BLaER1 (cell line): ENCODE data around the gene AHSG.
"Not testable (repeated sequence)": the region's sequence is repeated elsewhere in the genome, so short reads cannot be mapped to it uniquely, and the experiment has no call there.

Experiments
- H3K27ac ChIP-seq: shearing (Covaris generic); formaldehyde crosslinking; 2 replicates; pipeline ENCODE4 v1.8.1; 2022
- H3K27me3 ChIP-seq: shearing (Covaris generic); formaldehyde crosslinking; 2 replicates; pipeline ENCODE4 v1.8.1; 2022
- H3K36me3 ChIP-seq: shearing (Covaris generic); formaldehyde crosslinking; 2 replicates; pipeline ENCODE4 v1.8.1; 2022
- H3K4me1 ChIP-seq: shearing (Covaris generic); formaldehyde crosslinking; 2 replicates; pipeline ENCODE4 v1.8.1; 2022
- H3K4me2 ChIP-seq: shearing (Covaris generic); formaldehyde crosslinking; 2 replicates; pipeline ENCODE4 v1.8.1; 2022
- H3K4me3 ChIP-seq: shearing (Covaris generic); formaldehyde crosslinking; 2 replicates; pipeline ENCODE4 v1.8.1; 2022
- H3K9ac ChIP-seq: shearing (Covaris generic); formaldehyde crosslinking; 2 replicates; pipeline ENCODE4 v1.8.1; 2022
- H3K9me3 ChIP-seq: shearing (Covaris generic); formaldehyde crosslinking; 2 replicates; pipeline ENCODE4 v1.8.1; 2022
- H4K20me1 ChIP-seq: shearing (Covaris generic); formaldehyde crosslinking; 2 replicates; pipeline ENCODE4 v1.8.1; 2022
- Cebpa-rat ChIP-seq: shearing (Covaris generic); IDR thresholded peaks from 2 replicates; pipeline ENCODE4 v1.8.1; 2022

The AHSG gene

GRCh38 chr3:186626254-186626847 lies 13.5 kb downstream of the AHSG start:
- Histone ChIP-seq H3K36me3 (no peaks in the 10 kb centered on the region), H3K27ac (no peak overlapping the region), H3K4me3 (no peak overlapping the region), H3K4me2 (no peak overlapping the region), H3K4me1 (no peaks in the 10 kb centered on the region), H3K9me3 (no peaks in the 10 kb centered on the region), H4K20me1 (no peaks in the 10 kb centered on the region), H3K27me3 (no peaks in the 10 kb centered on the region), H3K9ac (no peak overlapping the region)
- no peak for TF ChIP-seq Cebpa-rat

GRCh38 chr3:186627852-186628414 lies 15.1 kb downstream of the AHSG start:
- no peak for TF ChIP-seq Cebpa-rat
- Histone ChIP-seq H3K36me3 (no peaks in the 10 kb centered on the region), H3K9ac (no peak overlapping the region), H3K4me2 (no peak overlapping the region), H3K27me3 (no peaks in the 10 kb centered on the region), H3K9me3 (no peaks in the 10 kb centered on the region), H3K4me1 (no peaks in the 10 kb centered on the region), H3K4me3 (no peak overlapping the region), H4K20me1 (no peaks in the 10 kb centered on the region), H3K27ac (no peak overlapping the region)

DNA sequence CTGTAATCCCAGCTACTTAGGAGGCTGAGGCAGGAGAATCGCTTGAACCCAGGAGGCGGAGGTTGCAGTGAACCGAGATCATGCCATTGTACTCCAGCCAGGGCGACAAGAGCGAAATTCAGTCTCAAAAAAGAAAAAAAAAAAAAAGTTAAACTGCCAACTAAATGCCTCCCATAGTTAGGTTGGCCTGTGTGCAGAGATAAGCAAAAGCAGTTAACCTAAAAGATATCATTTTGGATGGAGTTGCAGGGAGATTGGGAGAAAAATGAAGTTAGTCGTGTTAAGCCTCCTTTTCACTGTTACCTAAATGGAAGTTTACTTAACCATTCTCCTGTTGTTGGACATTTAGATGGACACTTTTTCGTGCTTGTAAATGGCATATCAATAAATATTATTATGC lies 15.9 kb downstream of the AHSG start:
- Histone ChIP-seq H3K4me1 (no peaks in the 10 kb centered on the region), H3K9ac (no peak overlapping the region), H3K27me3 (no peaks in the 10 kb centered on the region), H3K36me3 (no peaks in the 10 kb centered on the region), H3K9me3 (no peaks in the 10 kb centered on the region), H3K27ac (no peak overlapping the region), H3K4me2 (no peak overlapping the region), H3K4me3 (no peak overlapping the region), H4K20me1 (no peaks in the 10 kb centered on the region)
- no peak for TF ChIP-seq Cebpa-rat

DNA sequence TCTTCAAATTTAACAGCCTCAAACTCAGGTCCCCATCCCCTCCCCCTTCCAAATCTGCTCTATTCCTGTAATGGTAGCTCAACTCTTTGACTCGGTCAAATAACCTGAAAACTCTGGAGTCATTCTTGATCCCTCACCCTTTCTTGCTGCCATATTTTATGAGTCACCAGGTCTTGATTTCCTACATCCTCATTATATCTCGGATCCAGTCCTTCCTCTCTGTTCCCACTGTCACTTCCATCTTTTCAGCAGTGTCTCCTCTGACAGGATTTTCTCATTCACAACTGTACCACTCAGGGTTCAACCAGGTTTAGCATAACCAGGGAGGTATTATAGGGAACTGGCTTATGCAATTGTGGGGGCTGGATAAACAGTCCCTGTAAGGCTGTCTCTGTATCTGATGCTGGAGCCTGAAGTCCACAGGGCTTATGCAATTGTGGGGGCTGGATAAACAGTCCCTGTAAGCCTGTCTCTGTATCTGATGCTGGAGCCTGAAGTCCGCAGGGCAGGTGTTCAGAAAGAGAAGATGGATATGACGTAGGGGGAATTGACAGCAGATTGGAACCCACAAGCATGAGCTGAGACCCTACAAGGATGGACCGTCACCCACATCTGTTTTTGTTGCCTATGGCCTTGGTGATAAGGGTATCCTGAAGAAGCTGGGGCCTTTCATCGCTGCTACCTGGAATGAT lies 18.2 kb downstream of the AHSG start:
- Histone ChIP-seq H3K9me3 (no peaks in the 10 kb centered on the region), H3K27ac (no peak overlapping the region), H3K4me1 (no peaks in the 10 kb centered on the region), H3K9ac (no peak overlapping the region), H4K20me1 (no peaks in the 10 kb centered on the region), H3K27me3 (no peaks in the 10 kb centered on the region), H3K4me2 (no peak overlapping the region), H3K4me3 (no peak overlapping the region), H3K36me3 (no peaks in the 10 kb centered on the region)
- TF ChIP-seq Cebpa-rat = no peak

- Histone ChIP-seq H3K9ac (no peak overlapping the region), H3K27me3 (no peaks in the 10 kb centered on the region), H3K27ac (no peak overlapping the region), H3K4me3 (no peak overlapping the region), H3K4me2 (no peak overlapping the region), H4K20me1 (no peaks in the 10 kb centered on the region), H3K36me3 (no peaks in the 10 kb centered on the region), H3K9me3 (no peaks in the 10 kb centered on the region), H3K4me1 (no peaks in the 10 kb centered on the region)
- TF ChIP-seq Cebpa-rat = peak; percentile 53; the same call in 1 of the 2 replicates
These were observed 20.6 kb downstream of the AHSG start for GRCh38 chr3:186633481-186633880.

GRCh38 chr3:186634207-186634606 lies 21.3 kb downstream of the AHSG start:
- H3K9ac ChIP-seq, H4K20me1 ChIP-seq, H3K36me3 ChIP-seq, H3K9me3 ChIP-seq, H3K4me2 ChIP-seq, H3K4me3 ChIP-seq, H3K27me3 ChIP-seq, H3K4me1 ChIP-seq, H3K27ac ChIP-seq: not testable (repeated sequence)

DNA sequence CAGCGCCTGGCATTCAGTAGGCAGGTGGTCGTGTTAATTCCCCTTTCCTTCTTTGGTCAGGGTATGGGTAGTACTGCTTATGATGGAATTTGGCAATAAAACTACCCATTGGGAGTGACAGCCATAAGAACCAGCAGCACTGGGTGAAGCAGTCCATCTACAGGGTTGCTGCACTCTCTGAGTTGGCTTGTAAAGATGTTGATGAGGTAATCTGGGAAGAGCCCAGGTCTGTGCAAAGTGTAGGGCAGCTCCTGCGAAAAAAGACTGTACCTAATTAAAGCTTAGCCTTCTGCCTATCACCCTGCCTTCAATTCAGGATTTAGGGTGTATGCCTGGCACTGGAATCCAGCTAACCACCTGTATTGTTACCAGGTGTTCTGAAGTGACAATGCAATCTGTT lies 22.7 kb downstream of the AHSG start:
- Histone ChIP-seq H3K4me2 (no peak overlapping the region), H4K20me1 (no peaks in the 10 kb centered on the region), H3K9ac (no peak overlapping the region), H3K4me1 (no peaks in the 10 kb centered on the region), H3K9me3 (no peaks in the 10 kb centered on the region), H3K27me3 (no peaks in the 10 kb centered on the region), H3K4me3 (no peak overlapping the region), H3K27ac (no peak overlapping the region), H3K36me3 (no peaks in the 10 kb centered on the region)
- no peak for TF ChIP-seq Cebpa-rat

- H3K4me1 ChIP-seq = no peaks in the 10 kb centered on the region
- H4K20me1 ChIP-seq = no peaks in the 10 kb centered on the region
- TF ChIP-seq Cebpa-rat = no peak
- H3K27me3 ChIP-seq = no peaks in the 10 kb centered on the region
- no peak overlapping the region for H3K4me2 ChIP-seq
- no peaks in the 10 kb centered on the region for H3K9me3 ChIP-seq
- no peak overlapping the region for H3K27ac ChIP-seq
- H3K9ac ChIP-seq = no peak overlapping the region
- no peak overlapping the region for H3K4me3 ChIP-seq
- no peaks in the 10 kb centered on the region for H3K36me3 ChIP-seq
These were observed 23.7 kb downstream of the AHSG start for GRCh38 chr3:186636536-186636935.

DNA sequence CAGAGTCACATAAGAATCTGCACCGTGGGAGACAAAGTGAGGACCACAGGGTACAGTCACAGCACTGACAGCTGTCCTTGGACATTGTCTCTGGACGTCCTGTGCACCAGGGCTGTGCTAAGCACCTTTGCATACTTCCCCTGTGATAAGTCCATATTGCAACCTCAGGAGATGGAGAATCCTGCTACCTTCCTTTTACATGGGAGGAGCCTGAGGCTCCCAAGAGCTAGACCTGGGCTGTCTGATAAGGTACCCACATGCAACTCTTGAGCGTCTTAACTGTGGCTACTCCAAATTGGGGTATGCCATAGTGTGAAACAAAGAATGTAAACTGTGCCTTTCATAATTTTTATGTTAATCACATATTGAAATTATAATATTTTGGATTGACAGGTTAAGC lies 24.8 kb downstream of the AHSG start:
- Histone ChIP-seq H3K27me3 (no peaks in the 10 kb centered on the region), H3K27ac (no peak overlapping the region), H3K4me1 (0 out of 2 replicates have a peak, but pooled peaks cover 6% of the 10 kb centered on the region), H4K20me1 (no peaks in the 10 kb centered on the region), H3K36me3 (no peaks in the 10 kb centered on the region), H3K9ac (no peak overlapping the region), H3K4me3 (no peak overlapping the region), H3K9me3 (no peaks in the 10 kb centered on the region), H3K4me2 (no peak overlapping the region)
- TF ChIP-seq Cebpa-rat = no peak

- no peak for TF ChIP-seq Cebpa-rat
- no peak overlapping the region for H3K4me3 ChIP-seq
These were observed 25.4 kb downstream of the AHSG start for GRCh38 chr3:186638259-186638658.

More at GRCh38 chr3:186638259-186638658, 25.4 kb downstream of the AHSG start:
- Histone ChIP-seq H3K27ac (no peak overlapping the region), H3K27me3 (no peaks in the 10 kb centered on the region), H3K36me3 (no peaks in the 10 kb centered on the region), H3K4me2 (no peak overlapping the region), H4K20me1 (no peaks in the 10 kb centered on the region), H3K4me1 (0 out of 2 replicates have a peak, but pooled peaks cover 6% of the 10 kb centered on the region), H3K9me3 (no peaks in the 10 kb centered on the region), H3K9ac (no peak overlapping the region)
